Right hindlimb (tissue), 1 donor: Measurements from ENCODE around the gene LAMA3.

Experiments used
- DNase-seq: peaks from one replicate; pipeline ENCODE4 v3.0.0-alpha.2; 2018

Gene LAMA3

DNA sequence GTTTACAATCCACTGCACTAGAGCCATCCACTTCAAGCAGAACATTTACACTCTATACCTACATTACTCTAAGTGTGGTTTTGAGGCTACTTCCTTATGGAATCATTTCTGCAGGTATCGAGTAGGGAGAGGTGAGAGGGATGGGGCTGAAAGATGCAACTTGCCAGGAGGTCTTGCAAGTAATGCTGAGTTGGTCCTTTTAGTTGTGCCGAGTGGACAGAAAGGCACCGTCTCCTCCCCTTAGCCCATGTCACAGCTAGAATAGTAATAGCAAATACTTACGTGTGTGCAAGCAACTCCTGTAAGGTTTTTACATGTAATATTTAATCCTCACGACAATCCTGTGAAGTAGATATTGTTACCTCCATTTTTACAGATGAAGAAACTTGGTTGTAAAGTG is 166.5 kb downstream of the LAMA3 start:
- DNase-seq, result no peak

DNA sequence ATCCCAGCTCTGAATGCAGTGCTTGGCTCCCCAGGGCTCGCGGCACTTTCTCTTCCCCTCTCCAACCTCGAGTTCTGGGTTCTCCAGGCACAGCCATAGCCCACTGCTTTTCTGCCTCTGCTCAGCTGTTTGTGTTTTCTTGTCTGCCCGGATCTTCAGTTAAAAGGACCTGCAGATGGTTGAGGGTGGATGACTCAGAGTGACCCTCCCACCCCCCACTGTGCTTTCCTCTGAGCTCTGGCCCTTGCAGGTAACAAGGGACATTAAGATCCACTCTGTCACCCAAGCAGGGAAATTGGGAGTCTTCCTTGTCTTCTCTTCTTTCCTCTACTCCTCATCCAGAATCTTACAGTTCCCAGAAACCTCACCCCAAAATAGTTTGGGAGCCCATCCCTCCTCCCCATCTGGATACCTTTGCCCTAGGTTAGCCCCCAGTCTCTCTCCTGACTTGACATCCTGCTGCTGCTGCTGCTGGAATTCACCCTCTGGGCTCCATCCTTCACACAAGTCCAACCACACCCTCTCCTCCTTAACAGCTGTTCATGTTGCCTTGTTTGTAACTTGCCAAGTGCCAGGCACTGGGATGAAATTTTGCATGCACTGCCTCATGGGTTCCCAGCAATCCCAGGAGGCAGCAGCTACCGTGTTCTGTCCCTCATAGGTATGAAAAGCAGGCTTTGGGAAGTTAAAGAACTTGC is 167.4 kb downstream of the LAMA3 start:
- DNase-seq, result no peak

- DNase-seq, result no peak
Measured at GRCh38 chr18:23857164-23857552, 167.9 kb downstream of the LAMA3 start.

- DNase-seq, result no peak
Measured at GRCh38 chr18:23857756-23858155, 168.5 kb downstream of the LAMA3 start.

DNA sequence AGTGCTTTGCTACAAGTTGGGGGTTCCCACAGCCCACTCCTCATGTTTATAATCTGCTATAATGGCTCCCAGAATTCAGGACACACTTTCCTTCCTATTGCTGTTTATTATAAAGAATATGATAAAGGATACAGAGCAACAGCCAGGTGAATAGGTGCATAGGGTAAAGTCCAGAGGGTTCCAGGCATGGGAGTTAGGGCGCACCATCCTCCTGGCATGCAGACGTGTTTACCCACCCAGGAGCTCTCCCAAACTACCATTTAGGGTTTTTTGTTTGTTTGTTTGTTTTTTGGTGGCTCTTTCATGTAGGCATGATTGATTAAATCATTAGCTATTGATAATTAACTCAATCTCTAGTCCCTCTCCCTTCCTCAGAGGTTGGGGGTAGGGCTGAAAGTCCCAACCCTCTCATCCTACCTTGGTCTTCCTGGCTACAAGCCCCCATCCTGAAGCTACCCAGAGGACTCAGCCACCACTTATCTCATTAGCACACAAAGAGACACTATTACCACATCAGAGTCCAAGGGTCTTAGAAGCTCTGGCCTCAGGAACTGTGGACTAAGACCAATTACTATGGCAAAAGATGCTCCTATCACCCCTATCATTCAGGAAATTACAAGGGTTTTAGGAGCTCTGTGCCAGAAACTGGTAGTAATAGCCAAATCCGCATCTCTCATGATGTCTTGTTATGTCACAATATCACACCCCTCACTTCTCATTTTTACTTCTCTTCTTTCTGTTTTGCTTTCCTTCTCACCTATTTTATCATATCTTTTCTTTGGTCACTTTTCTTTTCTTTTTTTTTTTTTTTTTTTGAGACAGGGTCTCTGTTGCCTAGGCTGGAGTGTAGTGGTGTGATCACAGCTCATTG is 170.4 kb downstream of the LAMA3 start:
- DNase-seq, result no peak

DNA sequence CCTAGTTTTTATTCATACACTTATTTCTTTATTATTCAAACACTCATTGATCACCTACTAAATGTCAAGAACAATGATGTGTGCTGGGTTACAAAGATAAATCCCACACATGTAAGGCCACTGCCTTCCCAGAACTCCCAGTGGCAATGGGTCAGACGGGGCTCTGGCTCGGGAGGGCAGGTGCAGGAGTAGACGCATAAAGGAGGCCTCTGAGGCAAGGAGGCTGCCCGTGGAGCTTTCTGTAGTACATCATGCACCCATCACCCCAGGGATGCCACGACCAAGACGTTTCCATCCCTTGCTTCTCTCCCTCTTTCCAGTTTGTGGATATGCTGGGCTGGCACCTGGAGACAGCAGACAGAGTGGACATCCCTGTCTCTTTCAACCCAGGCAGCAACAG is 172.1 kb downstream of the LAMA3 start:
- DNase-seq, result no peak

GRCh38 chr18:23861805-23862470 is 172.7 kb downstream of the LAMA3 start:
- DNase-seq, result no peak

- no peak for DNase-seq
Measured at GRCh38 chr18:23864624-23865023, 175.4 kb downstream of the LAMA3 start.

GRCh38 chr18:23867006-23867405 is 177.8 kb downstream of the LAMA3 start:
- DNase-seq, result no peak

GRCh38 chr18:23868136-23868785 is 179.0 kb downstream of the LAMA3 start:
- no peak for DNase-seq

DNA sequence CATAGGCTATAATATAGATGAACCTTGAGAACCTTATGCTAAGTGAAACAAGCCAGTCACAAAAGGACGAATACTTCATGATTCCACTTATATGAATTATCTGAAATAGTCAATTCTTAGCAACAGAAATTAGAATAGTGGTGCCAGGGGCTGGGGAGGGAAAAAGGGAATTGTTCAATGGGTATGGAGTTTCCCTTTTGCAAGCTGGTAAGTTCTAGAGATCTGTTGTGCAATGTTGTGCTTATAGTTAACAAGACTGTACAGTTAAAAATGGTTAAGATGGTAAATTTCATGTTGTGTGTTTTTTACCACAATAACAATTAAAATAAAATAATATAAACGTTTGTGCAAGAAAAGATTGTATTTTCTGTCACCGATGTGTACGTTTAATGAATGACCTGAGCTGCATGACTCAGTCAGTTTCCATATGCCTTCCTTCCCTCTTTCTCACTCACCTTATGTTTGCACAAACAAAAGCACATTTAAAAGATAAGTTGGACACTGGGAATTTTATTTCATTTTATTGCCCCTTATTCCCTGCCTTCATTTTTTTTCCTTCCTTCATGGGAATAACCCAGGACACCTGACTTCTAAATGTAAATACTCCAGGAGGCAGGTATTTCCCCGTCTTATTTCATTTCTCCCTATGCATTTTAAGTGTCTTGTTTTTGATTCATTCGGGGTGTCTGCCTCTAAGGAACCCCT is 181.6 kb downstream of the LAMA3 start:
- DNase-seq, result no peak

DNA sequence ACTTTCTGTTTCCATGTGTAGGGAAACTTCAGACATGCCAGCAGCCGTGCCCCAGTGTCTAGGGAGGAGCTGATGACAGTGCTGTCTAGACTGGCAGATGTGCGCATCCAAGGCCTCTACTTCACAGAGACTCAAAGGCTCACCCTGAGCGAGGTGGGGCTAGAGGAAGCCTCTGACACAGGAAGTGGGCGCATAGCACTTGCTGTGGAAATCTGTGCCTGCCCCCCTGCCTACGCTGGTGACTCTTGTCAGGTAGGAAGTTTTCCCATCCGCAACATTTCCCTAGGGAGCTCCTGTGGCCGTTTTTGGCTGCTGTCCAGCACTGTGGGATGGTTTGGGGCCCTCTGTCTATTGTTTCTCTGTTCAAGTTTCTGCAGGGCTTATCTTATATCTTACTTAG is 182.2 kb downstream of the LAMA3 start:
- no peak for DNase-seq

GRCh38 chr18:23872701-23873550 is 183.7 kb downstream of the LAMA3 start:
- DNase-seq, result no peak

- DNase-seq, result no peak
Measured at GRCh38 chr18:23875966-23876895, 187.0 kb downstream of the LAMA3 start.

DNA sequence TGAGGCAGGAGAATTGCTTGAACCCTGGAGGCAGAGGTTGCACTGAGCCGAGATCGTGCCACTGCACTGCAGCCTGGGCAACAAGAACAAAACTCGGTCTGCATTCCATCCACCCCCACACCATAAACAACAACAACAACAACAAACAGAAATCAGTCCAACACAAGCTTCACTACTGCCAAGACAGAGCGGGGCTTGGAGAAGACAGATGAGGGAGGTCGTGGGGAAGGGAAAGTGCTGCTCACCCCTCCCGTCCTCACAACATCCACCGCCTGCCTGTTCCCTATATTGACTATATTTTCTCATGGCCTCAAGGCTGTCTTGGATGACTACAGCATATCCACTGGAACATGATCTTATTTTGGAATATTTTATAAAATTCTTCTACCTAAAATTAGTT is 187.7 kb downstream of the LAMA3 start:
- DNase-seq, result no peak

DNA sequence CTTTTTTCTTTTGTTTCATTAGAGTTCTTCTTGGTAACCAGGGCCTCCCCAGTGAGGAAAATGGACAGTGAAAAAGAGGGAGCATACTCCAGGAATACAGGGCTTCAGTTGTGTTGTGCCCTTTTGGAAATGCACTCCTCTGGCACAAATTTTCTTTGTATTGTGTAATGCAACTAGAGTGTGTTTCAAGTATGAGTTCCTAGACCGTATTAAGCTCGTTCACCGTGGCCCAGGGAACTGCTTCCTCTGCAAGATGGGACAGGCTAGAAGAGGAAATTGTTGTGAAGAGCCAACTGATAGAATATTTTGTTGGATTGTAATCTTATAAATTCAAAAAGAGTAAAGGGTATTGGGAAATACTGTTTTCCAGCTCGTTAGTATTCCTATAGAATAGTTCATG is 188.1 kb downstream of the LAMA3 start:
- DNase-seq, result no peak

- DNase-seq, result no peak
Measured at GRCh38 chr18:23878336-23878900, 189.2 kb downstream of the LAMA3 start.

DNA sequence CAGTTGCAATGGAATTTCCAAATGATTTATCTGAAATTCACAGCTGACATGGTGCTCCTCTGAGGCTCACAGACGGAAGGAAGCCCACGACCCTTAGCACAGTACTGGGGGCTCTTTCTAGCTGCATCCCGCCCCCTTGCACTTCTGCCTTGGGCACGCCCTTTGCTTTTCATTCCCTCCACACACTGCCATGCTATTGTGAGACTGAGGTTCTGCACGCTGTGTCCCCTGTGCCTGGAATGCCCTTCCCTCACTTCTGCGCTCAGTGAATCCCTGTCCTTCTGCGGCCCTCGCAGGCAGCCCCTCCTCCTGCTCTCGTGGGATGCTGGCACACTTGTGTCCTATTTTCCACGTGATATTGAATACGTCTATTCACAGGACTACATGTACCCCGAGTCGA is 189.9 kb downstream of the LAMA3 start:
- no peak for DNase-seq

DNA sequence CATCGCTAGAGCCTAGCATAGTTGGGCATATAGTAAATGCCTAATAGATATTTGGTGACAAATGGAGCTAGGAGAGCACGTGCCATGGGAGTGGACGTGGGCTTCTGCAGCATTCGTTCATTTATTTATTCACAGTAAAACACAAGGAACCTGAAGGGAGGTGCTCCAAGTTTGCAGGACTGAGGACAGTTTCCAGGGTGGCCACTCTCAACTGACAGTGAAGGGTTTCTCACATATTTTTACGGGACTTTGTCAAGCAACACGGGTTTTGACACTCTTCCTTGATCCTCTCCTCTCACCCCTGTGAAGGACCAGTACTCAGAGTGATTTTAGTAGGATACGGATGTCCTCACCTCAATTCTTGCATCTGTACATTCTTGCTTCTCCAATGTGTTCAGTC is 190.3 kb downstream of the LAMA3 start:
- no peak for DNase-seq

GRCh38 chr18:23879966-23880565 is 190.8 kb downstream of the LAMA3 start:
- no peak for DNase-seq
